H1 (cell line): ENCODE measurements around the gene CCDC157. TPM values are rescaled to one million over a fixed set of nuclear protein-coding genes. Genes with fewer than 3 reads are reported as not detected.

ENCODE experiments used
- CTCF ChIA-PET: fragments of 300-600 bp; sonication (Branson Sonifier 250); formaldehyde crosslinking; loops from one replicate; lab custom pipeline; 2021; ENCODE audit not compliant: partially characterized antibody; lab: Charles Lee
- POLR2A ChIA-PET: fragments of 300-600 bp; sonication (Branson Sonifier 250); formaldehyde crosslinking; loops from one replicate; lab custom pipeline; 2021; ENCODE audit warnings: inconsistent platforms; ENCODE audit not compliant: partially characterized antibody; lab: Charles Lee
- DNase-seq, 2 experiments: peaks; one replicate each; pipeline versions ENCODE4 v3.0.0 to v3.0.0-alpha.2; 2010 to 2022; ENCODE audit warnings: low spot score in 2 of 2, low read depth in 1 of 2, mixed read lengths in 1 of 2
- FAIRE-seq: peaks from 2 replicates; lab custom pipeline; 2011; peaks lifted over from hg19 to GRCh38; lab: Jason Lieb, UNC
- H2AFZ ChIP-seq: 2 replicates; pipeline ENCODE4 v1.8.1; 2012; ENCODE audit warnings: low read length, inconsistent platforms
- H2AK5ac ChIP-seq: 2 replicates; pipeline ENCODE4 v1.6.1; 2013; ENCODE audit warnings: low read depth, low read length
- H2BK120ac ChIP-seq: replicated peaks from 2 replicates; pipeline ENCODE3; 2013; ENCODE audit warnings: low read depth, low read length, inconsistent platforms
- H2BK12ac ChIP-seq: 2 replicates; pipeline ENCODE4 v1.6.1; 2013; ENCODE audit warnings: low read depth, low read length
- H2BK15ac ChIP-seq: 2 replicates; pipeline ENCODE4 v1.6.1; 2013; ENCODE audit warnings: low read length
- H2BK20ac ChIP-seq: 2 replicates; pipeline ENCODE4 v1.6.1; 2013; ENCODE audit warnings: low read length
- H2BK5ac ChIP-seq: 2 replicates; pipeline ENCODE4 v1.6.1; 2013; ENCODE audit warnings: low read depth, low read length
- H3K14ac ChIP-seq: 2 replicates; pipeline ENCODE4 v1.6.1; 2013; ENCODE audit warnings: inconsistent platforms; ENCODE audit not compliant: insufficient read length
- H3K18ac ChIP-seq: 2 replicates; pipeline ENCODE4 v1.6.1; 2013; ENCODE audit warnings: low read length; ENCODE audit errors: extremely low read depth
- H3K23ac ChIP-seq: 2 replicates; pipeline ENCODE4 v1.6.1; 2013; ENCODE audit warnings: inconsistent platforms; ENCODE audit not compliant: insufficient read length
- H3K23me2 ChIP-seq: 2 replicates; pipeline ENCODE4 v1.6.1; 2013; ENCODE audit warnings: low read depth, low read length
- H3K27ac ChIP-seq: 2 replicates; pipeline ENCODE4 v1.6.1; 2011; ENCODE audit warnings: low read depth, low read length, inconsistent platforms
- H3K27me3 ChIP-seq, 4 experiments: replicated peaks in 1 of 4; 1 replicate in 1 of 4; 2 replicates in 3 of 4; pipeline versions ENCODE4 v1.6.1 to v1.8.1; 2011 to 2013; ENCODE audit warnings: low read length in 3 of 4, mild to moderate bottlenecking in 3 of 4, inconsistent platforms in 2 of 4, mixed read lengths in 2 of 4, moderate library complexity in 1 of 4; ENCODE audit not compliant: control insufficient read depth in 3 of 4, insufficient read depth in 3 of 4; ENCODE audit errors: extremely low read depth in 1 of 4
- H3K36me3 ChIP-seq, 4 experiments: 2 replicates each; pipeline versions ENCODE4 v1.6.1 to v1.8.1; 2011 to 2013; ENCODE audit warnings: mild to moderate bottlenecking in 4 of 4, low read length in 3 of 4, moderate library complexity in 2 of 4, control low read depth in 1 of 4, inconsistent platforms in 1 of 4; ENCODE audit not compliant: insufficient read depth in 4 of 4, control insufficient read depth in 2 of 4
- H3K4ac ChIP-seq: replicated peaks from 2 replicates; pipeline ENCODE3; 2013; ENCODE audit warnings: low read length, low read depth, mixed read lengths, inconsistent platforms; ENCODE audit not compliant: insufficient read length
- H3K4me1 ChIP-seq, 4 experiments: replicated peaks in 1 of 4; 1 replicate in 1 of 4; 2 replicates in 3 of 4; pipeline versions ENCODE4 v1.6.1 to v1.8.1; 2011 to 2013; ENCODE audit warnings: low read length in 3 of 4, inconsistent platforms in 2 of 4, mixed read lengths in 1 of 4; ENCODE audit not compliant: insufficient read depth in 4 of 4, control insufficient read depth in 3 of 4
- H3K4me2 ChIP-seq, 2 experiments: 2 replicates each; pipeline versions ENCODE4 v1.6.1 to v1.8.1; 2011 to 2013; ENCODE audit warnings: low read depth in 2 of 2, low read length in 2 of 2, control low read depth in 1 of 2, inconsistent platforms in 1 of 2, mild to moderate bottlenecking in 1 of 2; ENCODE audit not compliant: insufficient read depth in 1 of 2
- H3K4me3 ChIP-seq, 4 experiments: fragments of 200-600, 300-600 bp in 1 of 4; sonication (generic), shearing (Covaris generic), sonication (Bioruptor Twin) in 1 of 4; 2 replicates each; pipeline versions ENCODE4 v1.5.1 to v1.8.1; 2011 to 2016; ENCODE audit warnings: low read length in 4 of 4, low read depth in 3 of 4, control low read depth in 2 of 4, inconsistent platforms in 2 of 4, mild to moderate bottlenecking in 2 of 4, mixed read lengths in 1 of 4, moderate library complexity in 1 of 4; ENCODE audit not compliant: insufficient read depth in 2 of 4; ENCODE audit errors: extremely low read depth in 1 of 4
- H3K56ac ChIP-seq: replicated peaks from 2 replicates; pipeline ENCODE3; 2013; ENCODE audit warnings: low read depth, mild to moderate bottlenecking, mixed read lengths, low read length, inconsistent platforms; ENCODE audit not compliant: insufficient read length
- H3K79me1 ChIP-seq: 2 replicates; pipeline ENCODE4 v1.6.1; 2013; ENCODE audit warnings: low read depth, low read length, control low read depth
- H3K79me2 ChIP-seq, 2 experiments: 2 replicates each; pipeline versions ENCODE4 v1.6.1 to v1.8.1; 2012 to 2013; ENCODE audit warnings: low read length in 2 of 2, mild to moderate bottlenecking in 2 of 2, inconsistent platforms in 1 of 2; ENCODE audit not compliant: insufficient read depth in 2 of 2, control insufficient read depth in 1 of 2
- H3K9ac ChIP-seq, 4 experiments: replicated peaks in 1 of 4; 1 replicate in 1 of 4; 2 replicates in 3 of 4; pipeline versions ENCODE4 v1.6.1 to v1.8.1; 2011 to 2013; ENCODE audit warnings: low read depth in 3 of 4, low read length in 3 of 4, control low read depth in 2 of 4, mild to moderate bottlenecking in 2 of 4, moderate library complexity in 2 of 4, inconsistent platforms in 1 of 4; ENCODE audit errors: extremely low read depth in 1 of 4
- H3K9me3 ChIP-seq, 2 experiments: 2 replicates each; pipeline versions ENCODE4 v1.6.1 to v1.8.1; 2012 to 2013; ENCODE audit warnings: mild to moderate bottlenecking in 2 of 2, moderate library complexity in 2 of 2, control low read depth in 1 of 2, inconsistent platforms in 1 of 2, low read depth in 1 of 2, low read length in 1 of 2, mixed read lengths in 1 of 2; ENCODE audit not compliant: insufficient read depth in 2 of 2
- H4K20me1 ChIP-seq, 2 experiments: replicated peaks in 1 of 2; 2 replicates each; pipeline versions ENCODE3 to v1.8.1; 2011 to 2013; ENCODE audit warnings: inconsistent platforms in 2 of 2, low read length in 2 of 2, mild to moderate bottlenecking in 1 of 2; ENCODE audit not compliant: insufficient read depth in 2 of 2, control insufficient read depth in 1 of 2
- H4K5ac ChIP-seq: 2 replicates; pipeline ENCODE4 v1.6.1; 2013; ENCODE audit warnings: low read length, low read depth, mixed read lengths, inconsistent platforms; ENCODE audit not compliant: insufficient read length
- H4K8ac ChIP-seq: 2 replicates; pipeline ENCODE4 v1.8.0; 2013; ENCODE audit warnings: mild to moderate bottlenecking, moderate library complexity, low read length, inconsistent platforms; ENCODE audit not compliant: insufficient read depth; ENCODE audit errors: extremely low read depth
- H4K91ac ChIP-seq: replicated peaks from 2 replicates; pipeline ENCODE3; 2013; ENCODE audit warnings: low read length, mixed read lengths, inconsistent platforms; ENCODE audit not compliant: insufficient read length
- CBX8 ChIP-seq: fragments of 300-800, 300-1000 bp; sonication (generic); IDR thresholded peaks from 2 replicates; pipeline ENCODE4 v1.7.1; 2016; ENCODE audit warnings: low read depth, low read length, borderline replicate concordance
- CREB1 ChIP-seq: IDR thresholded peaks from 2 replicates; pipeline ENCODE4 v1.6.1; 2012; ENCODE audit warnings: inconsistent platforms
- EGR1 ChIP-seq: IDR thresholded peaks from 2 replicates; pipeline ENCODE4 v1.6.1; 2011; ENCODE audit warnings: low read depth, low read length, borderline replicate concordance
- GABPA ChIP-seq: IDR thresholded peaks from 2 replicates; pipeline ENCODE4 v1.6.1; 2011; ENCODE audit warnings: mild to moderate bottlenecking, low read length, moderate library complexity, borderline replicate concordance; ENCODE audit not compliant: insufficient read depth
- HDAC2 ChIP-seq, 2 experiments: fragments of 300-600 bp in 1 of 2; sonication (generic) in 1 of 2; IDR thresholded peaks; 2 replicates each; pipeline ENCODE4 v1.6.1; 2011 to 2012; ENCODE audit warnings: low read depth in 2 of 2, low read length in 2 of 2, mild to moderate bottlenecking in 2 of 2, moderate library complexity in 2 of 2, borderline replicate concordance in 1 of 2, inconsistent platforms in 1 of 2
- POLR2AphosphoS5 ChIP-seq: IDR thresholded peaks from 2 replicates; pipeline ENCODE4 v1.6.1; 2011; ENCODE audit warnings: low read depth, low read length
- RBBP5 ChIP-seq: IDR thresholded peaks from 2 replicates; pipeline ENCODE4 v1.7.1; 2012; ENCODE audit warnings: low read depth, mild to moderate bottlenecking, inconsistent platforms, low read length, moderate library complexity, borderline replicate concordance
- RFX5 ChIP-seq: IDR thresholded peaks from 2 replicates; pipeline ENCODE4 v1.6.1; 2011; ENCODE audit warnings: low read depth, low read length, improper control_type of control experiment, borderline replicate concordance
- SP2 ChIP-seq: IDR thresholded peaks from 2 replicates; pipeline ENCODE4 v1.6.1; 2012; ENCODE audit warnings: mild to moderate bottlenecking, low read length, inconsistent platforms
- SP4 ChIP-seq: IDR thresholded peaks from 2 replicates; pipeline ENCODE4 v1.6.1; 2012; ENCODE audit warnings: low read length, inconsistent platforms
- TCF12 ChIP-seq: IDR thresholded peaks from 2 replicates; pipeline ENCODE4 v1.6.1; 2011; ENCODE audit warnings: low read depth, mild to moderate bottlenecking, low read length
- TEAD4 ChIP-seq: IDR thresholded peaks from 2 replicates; pipeline ENCODE4 v1.6.1; 2012; ENCODE audit warnings: low read depth, low read length, inconsistent platforms, mixed read lengths
- WGBS, 2 experiments: shearing (Covaris generic) in 1 of 2; methylation state at CpG; one replicate each; pipeline versions ENCODE4 v1.1.6 to v1.1.7; 2013 to 2015; ENCODE audit warnings: low lambda C conversion rate in 2 of 2, mixed read lengths in 2 of 2, inconsistent platforms in 1 of 2, low coverage in 1 of 2, missing lambda C conversion rate in 1 of 2; ENCODE audit not compliant: insufficient replicate concordance in 2 of 2, insufficient coverage in 1 of 2, insufficient read length in 1 of 2; ENCODE audit errors: extremely low coverage in 1 of 2, missing lambda C conversion rate in 1 of 2; 5-methylcytosine and 5-hydroxymethylcytosine counted together
- polyA plus RNA-seq, 7 experiments: library from polyadenylated mRNA; depleted of rRNA in 3 of 7; stranded (reverse) in 5 of 7; unstranded in 2 of 7; fragments of >200 nt in 5 of 7; fragments of 200-250 nt in 2 of 7; gene quantifications; 1 replicate in 5 of 7; 2 replicates in 1 of 7; 4 replicates in 1 of 7; pipeline versions ENCODE4 v1.2.1 to v1.2.3, GENCODE V29; 2011 to 2013; ENCODE audit warnings: missing spikeins in 2 of 7, mixed read lengths in 2 of 7
- total RNA-seq: library from RNA; stranded (reverse); fragmentation: NEBNext Ultra II Directional; extraction: Animal tissue kit (Norgen Biotek cat#: 25700); gene quantifications from 2 replicates; pipeline ENCODE4 v1.2.1, GENCODE V29; 2021

The CCDC157 gene
- total and polyA plus RNA-seq, 2 of the 8 experiments (the other 6 are each of a cell fraction or from before 2014, with no cell fraction given) = 4.1 to 8.4 TPM

- DNase-seq = peak in 1 of 2 experiments; percentile 83
- H2AK5ac ChIP-seq = 0 out of 2 replicates have a peak within 1 kb of the TSS, but pooled peaks have one; percentile 10
- TF ChIP-seq TCF12 = no peak
- no peak for TF ChIP-seq HDAC2 (IDR thresholded peaks at IDR 0.05; ENCODE audit: borderline replicate concordance in 1 of 2, low read depth in 2 of 2, low read length in 2 of 2)
- no peak for TF ChIP-seq TEAD4
- TF ChIP-seq RBBP5 = no peak
- TF ChIP-seq EGR1 = no peak
- no peak for TF ChIP-seq GABPA
- no peak for TF ChIP-seq POLR2AphosphoS5
- no peak for TF ChIP-seq SP2
- no peak for TF ChIP-seq CREB1
- no peak for TF ChIP-seq CBX8
- TF ChIP-seq RFX5 = no peak
- no peak for TF ChIP-seq SP4
These were observed 40.3 kb downstream of the CCDC157 start, which contains the start of gene SEC14L2 for GRCh38 chr22:30396871-30397655. TSS of gene SEC14L2 (plus strand) at chr22:30397018. CDS start at chr22:30397117, 99 bp downstream.

More at GRCh38 chr22:30396871-30397655, 40.3 kb downstream of the CCDC157 start, which contains the start of gene SEC14L2:
- H3K27ac ChIP-seq = no peak within 1 kb of the TSS
- peaks cover 8% of the 10 kb centered on the region; the same call in 1 of the 2 replicates for H3K23me2 ChIP-seq
- peak within 1 kb of the TSS; percentile 15; the same call in 1 of the 2 replicates for H2AFZ ChIP-seq
- H2BK15ac ChIP-seq = peak within 1 kb of the TSS; percentile 72; the same call in 1 of the 2 replicates
- H2BK20ac ChIP-seq = no peak within 1 kb of the TSS
- H2BK5ac ChIP-seq = no peak within 1 kb of the TSS
- H3K27me3 ChIP-seq = peaks cover 2 to 16% (median 8%) of the 10 kb centered on the region in 4 experiments; a peak in 6 of 7 replicates
- peak within 1 kb of the TSS; percentile 48 to 74 (median 64) for H3K4me3 ChIP-seq
- H2BK12ac ChIP-seq = peak within 1 kb of the TSS; percentile 20; the same call in 1 of the 2 replicates
- H4K91ac ChIP-seq = peak within 1 kb of the TSS; percentile 86
- peaks cover 6 to 20% (median 10%) of the 10 kb centered on the region in 4 experiments for H3K4me1 ChIP-seq
- WGBS, 2 experiments = 5% methylated on average over 39 of the region's 56 CpGs; no CpG with 5 or more reads in 1 of the 2 experiments
- no peak within 1 kb of the TSS for H2BK120ac ChIP-seq
- peak within 1 kb of the TSS in 3 of 4 experiments; percentile 13 to 52 (median 13); a peak in 3 of 7 replicates for H3K9ac ChIP-seq
- no peaks in the 10 kb centered on the region for H3K9me3 ChIP-seq
- H3K18ac ChIP-seq = no peak within 1 kb of the TSS; the same call in none of the 2 replicates
- H3K4me2 ChIP-seq = peak within 1 kb of the TSS; percentile 59 to 75
- no peak within 1 kb of the TSS for H3K4ac ChIP-seq
- H3K56ac ChIP-seq = no peak within 1 kb of the TSS
- H3K23ac ChIP-seq = no peak within 1 kb of the TSS
- H3K79me1 ChIP-seq = no peaks in the 10 kb centered on the region
- ChIA-PET CTCF (interaction anchor here (0.8 to 12.0 kb wide), 11 partner anchors 9 to 89 kb away, joined by 3 to 164 read pairs (median 3); partner anchors contain the start of gene MTFP1), POLR2A (interaction anchor here (0.6 to 6.5 kb wide), 10 partner anchors 9 to 892 kb away, joined by 3 to 39 read pairs (median 4); partner anchors contain the start of genes CCDC157, MTFP1 and SF3A1)
- H3K36me3 ChIP-seq = no peaks in the 10 kb centered on the region
- H4K8ac ChIP-seq = no peak within 1 kb of the TSS
- FAIRE-seq = no peak
- H3K79me2 ChIP-seq = no peaks in the 10 kb centered on the region
- no peak within 1 kb of the TSS for H3K14ac ChIP-seq
- peaks cover 0 to 6% of the 10 kb centered on the region in 2 experiments for H4K20me1 ChIP-seq
- no peak within 1 kb of the TSS for H4K5ac ChIP-seq
